WTC11 (cell line): ENCODE data around the gene PLCL2. TPM values are rescaled to one million over a fixed set of nuclear protein-coding genes. Genes with fewer than 3 reads are reported as not detected.

Source experiments
- ATAC-seq: fragments of 200-7000 bp; cut with Tn5 transposase; 2 replicates; pipeline ENCODE4 v1.10.0; 2021; ENCODE audit warnings: mild to moderate bottlenecking, moderate library complexity
- CTCF ChIA-PET: fragments of 300-600 bp; sonication (Branson Sonifier 250); formaldehyde crosslinking; loops from one replicate; lab custom pipeline; 2021; ENCODE audit warnings: antibody characterized with exemption; lab: Charles Lee
- POLR2A ChIA-PET: fragments of 350-600 bp; sonication (Branson Sonifier 250); formaldehyde crosslinking; loops from one replicate; lab custom pipeline; 2021; ENCODE audit warnings: antibody characterized with exemption; lab: Charles Lee
- DNase-seq: peaks from one replicate; pipeline ENCODE4 v3.0.0; 2021; ENCODE audit warnings: low spot score
- H3K27ac Mint-ChIP-seq: 2 replicates; pipeline ENCODE4 v1.8.0; 2021; ENCODE audit warnings: mixed read lengths
- H3K27me3 Mint-ChIP-seq: 2 replicates; pipeline ENCODE4 v1.8.0; 2021; ENCODE audit warnings: low read depth, mild to moderate bottlenecking, moderate library complexity, mixed read lengths
- H3K36me3 Mint-ChIP-seq: 2 replicates; pipeline ENCODE4 v1.8.0; 2021; ENCODE audit warnings: mixed read lengths
- H3K4me1 Mint-ChIP-seq: 2 replicates; pipeline ENCODE4 v1.8.0; 2022; ENCODE audit warnings: mixed read lengths
- H3K4me3 Mint-ChIP-seq: 2 replicates; pipeline ENCODE4 v1.8.0; 2021; ENCODE audit warnings: mild to moderate bottlenecking, moderate library complexity, mixed read lengths
- H3K9me3 Mint-ChIP-seq: 2 replicates; pipeline ENCODE4 v1.8.0; 2021; ENCODE audit warnings: mixed read lengths
- AR ChIP-seq: fragments of 250-450 bp; sonication (Bioruptor Pico); IDR thresholded peaks from 2 replicates; pipeline ENCODE4 v1.9.0; 2021; ENCODE audit warnings: mild to moderate bottlenecking
- GTF2I ChIP-seq: fragments of 250-450 bp; sonication (Bioruptor Pico); conservative IDR thresholded peaks from 2 replicates; pipeline ENCODE4 v1.4.0; 2021; ENCODE audit warnings: mild to moderate bottlenecking
- HMGA2 ChIP-seq: fragments of 250-450 bp; sonication (Bioruptor Pico); IDR thresholded peaks from 2 replicates; pipeline ENCODE4 v1.4.0; 2021; ENCODE audit warnings: mild to moderate bottlenecking, moderate library complexity
- KAT7 ChIP-seq: sonication (generic); formaldehyde crosslinking; IDR thresholded peaks from 2 replicates; pipeline ENCODE4 v1.8.1; 2023; ENCODE audit warnings: missing genetic modification reagents, mild to moderate bottlenecking, borderline replicate concordance
- MYBL2 ChIP-seq: sonication (generic); formaldehyde crosslinking; IDR thresholded peaks from 2 replicates; pipeline ENCODE4 v1.8.1; 2023; ENCODE audit warnings: mild to moderate bottlenecking, moderate library complexity, missing genetic modification reagents
- PRRX2 ChIP-seq: fragments of 250-450 bp; sonication (Bioruptor Pico); IDR thresholded peaks from 2 replicates; pipeline ENCODE4 v1.8.0; 2021; ENCODE audit warnings: mild to moderate bottlenecking
- RORB ChIP-seq: fragments of 250-450 bp; sonication (Bioruptor Pico); IDR thresholded peaks from 2 replicates; pipeline ENCODE4 v1.9.0; 2021; ENCODE audit warnings: mild to moderate bottlenecking
- TP53 ChIP-seq: sonication (generic); formaldehyde crosslinking; IDR thresholded peaks from 2 replicates; pipeline ENCODE4 v1.8.1; 2023; ENCODE audit warnings: mild to moderate bottlenecking, missing genetic modification reagents
- ZBTB43 ChIP-seq: sonication (generic); formaldehyde crosslinking; IDR thresholded peaks from 2 replicates; pipeline ENCODE4 v1.8.1; 2023; ENCODE audit warnings: mild to moderate bottlenecking, missing genetic modification reagents
- total RNA-seq: library from RNA; stranded (reverse); gene quantifications from 3 replicates; pipeline ENCODE4 v1.2.3, GENCODE V29; 2021
- TF ChIP-seq, protein P1 (sequence below): sonication (generic); formaldehyde crosslinking; IDR thresholded peaks from 2 replicates; pipeline ENCODE4 v1.8.1; 2022; ENCODE audit warnings: low read depth, missing genetic modification reagents, borderline replicate concordance
- TF ChIP-seq, protein P2 (sequence below): sonication (generic); formaldehyde crosslinking; IDR thresholded peaks from 2 replicates; pipeline ENCODE4 v1.8.1; 2023; ENCODE audit warnings: mild to moderate bottlenecking, missing genetic modification reagents, moderate library complexity
- TF ChIP-seq, protein P3 (sequence below): sonication (generic); formaldehyde crosslinking; IDR thresholded peaks from 2 replicates; pipeline ENCODE4 v1.8.1; 2022; ENCODE audit warnings: mild to moderate bottlenecking, moderate library complexity, missing genetic modification reagents
- TF ChIP-seq, protein P4 (sequence below): sonication (generic); formaldehyde crosslinking; IDR thresholded peaks from 2 replicates; pipeline ENCODE4 v1.8.1; 2023; ENCODE audit warnings: mild to moderate bottlenecking, missing genetic modification reagents, borderline replicate concordance
- TF ChIP-seq, protein P5 (sequence below): sonication (generic); formaldehyde crosslinking; IDR thresholded peaks from 2 replicates; pipeline ENCODE4 v1.8.0; 2023; ENCODE audit warnings: mild to moderate bottlenecking, missing genetic modification reagents

PLCL2 gene
- total RNA-seq, 1 experiment from 2014 or later, result 11.8 TPM

DNA sequence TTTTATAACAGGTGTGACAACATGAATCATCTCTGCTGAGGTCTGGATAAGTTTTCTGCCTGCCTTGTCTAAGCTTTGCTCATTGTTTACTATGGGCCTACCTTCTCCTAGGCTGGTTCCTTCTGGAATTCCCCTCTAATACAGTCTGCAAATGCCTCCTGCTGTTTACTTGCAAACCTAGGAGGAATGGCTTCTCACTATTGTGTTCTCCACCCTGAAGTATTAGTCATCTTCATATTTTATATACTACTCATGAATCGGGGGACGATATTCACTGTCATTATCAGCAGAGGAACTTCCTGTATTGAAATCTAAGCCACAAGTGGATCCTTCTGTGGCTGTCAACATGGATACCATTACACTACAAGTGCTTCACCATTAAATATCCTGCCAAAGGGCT, 154.8 kb downstream of the PLCL2 start:
- Mint-ChIP-seq H3K4me3 (no peak overlapping the region), H3K9me3 (no peaks in the 10 kb centered on the region), H3K27ac (no peak overlapping the region), H3K4me1 (peaks cover 7% of the 10 kb centered on the region), H3K27me3 (no peaks in the 10 kb centered on the region; the same call in 1 of the 2 replicates), H3K36me3 (no peaks in the 10 kb centered on the region)
- no peak for DNase-seq
- POLR2A ChIA-PET, result no interaction called here
- no peak for ATAC-seq
- TF ChIP-seq, protein P1, sequence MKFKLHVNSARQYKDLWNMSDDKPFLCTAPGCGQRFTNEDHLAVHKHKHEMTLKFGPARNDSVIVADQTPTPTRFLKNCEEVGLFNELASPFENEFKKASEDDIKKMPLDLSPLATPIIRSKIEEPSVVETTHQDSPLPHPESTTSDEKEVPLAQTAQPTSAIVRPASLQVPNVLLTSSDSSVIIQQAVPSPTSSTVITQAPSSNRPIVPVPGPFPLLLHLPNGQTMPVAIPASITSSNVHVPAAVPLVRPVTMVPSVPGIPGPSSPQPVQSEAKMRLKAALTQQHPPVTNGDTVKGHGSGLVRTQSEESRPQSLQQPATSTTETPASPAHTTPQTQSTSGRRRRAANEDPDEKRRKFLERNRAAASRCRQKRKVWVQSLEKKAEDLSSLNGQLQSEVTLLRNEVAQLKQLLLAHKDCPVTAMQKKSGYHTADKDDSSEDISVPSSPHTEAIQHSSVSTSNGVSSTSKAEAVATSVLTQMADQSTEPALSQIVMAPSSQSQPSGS (CRISPR knock-in tag), result no peak
- TF ChIP-seq, protein P2, sequence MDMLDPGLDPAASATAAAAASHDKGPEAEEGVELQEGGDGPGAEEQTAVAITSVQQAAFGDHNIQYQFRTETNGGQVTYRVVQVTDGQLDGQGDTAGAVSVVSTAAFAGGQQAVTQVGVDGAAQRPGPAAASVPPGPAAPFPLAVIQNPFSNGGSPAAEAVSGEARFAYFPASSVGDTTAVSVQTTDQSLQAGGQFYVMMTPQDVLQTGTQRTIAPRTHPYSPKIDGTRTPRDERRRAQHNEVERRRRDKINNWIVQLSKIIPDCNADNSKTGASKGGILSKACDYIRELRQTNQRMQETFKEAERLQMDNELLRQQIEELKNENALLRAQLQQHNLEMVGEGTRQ (CRISPR knock-in tag), result no peak
- TF ChIP-seq, protein P3, sequence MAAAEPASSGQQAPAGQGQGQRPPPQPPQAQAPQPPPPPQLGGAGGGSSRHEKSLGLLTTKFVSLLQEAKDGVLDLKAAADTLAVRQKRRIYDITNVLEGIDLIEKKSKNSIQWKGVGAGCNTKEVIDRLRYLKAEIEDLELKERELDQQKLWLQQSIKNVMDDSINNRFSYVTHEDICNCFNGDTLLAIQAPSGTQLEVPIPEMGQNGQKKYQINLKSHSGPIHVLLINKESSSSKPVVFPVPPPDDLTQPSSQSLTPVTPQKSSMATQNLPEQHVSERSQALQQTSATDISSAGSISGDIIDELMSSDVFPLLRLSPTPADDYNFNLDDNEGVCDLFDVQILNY (CRISPR knock-in tag), result no peak
- TF ChIP-seq PRRX2 (CRISPR knock-in tag) (no peak), GTF2I (CRISPR knock-in tag) (no peak), AR (no peak), HMGA2 (CRISPR knock-in tag) (no peak), KAT7 (no peak), MYBL2 (no peak)
- TF ChIP-seq, protein P4, sequence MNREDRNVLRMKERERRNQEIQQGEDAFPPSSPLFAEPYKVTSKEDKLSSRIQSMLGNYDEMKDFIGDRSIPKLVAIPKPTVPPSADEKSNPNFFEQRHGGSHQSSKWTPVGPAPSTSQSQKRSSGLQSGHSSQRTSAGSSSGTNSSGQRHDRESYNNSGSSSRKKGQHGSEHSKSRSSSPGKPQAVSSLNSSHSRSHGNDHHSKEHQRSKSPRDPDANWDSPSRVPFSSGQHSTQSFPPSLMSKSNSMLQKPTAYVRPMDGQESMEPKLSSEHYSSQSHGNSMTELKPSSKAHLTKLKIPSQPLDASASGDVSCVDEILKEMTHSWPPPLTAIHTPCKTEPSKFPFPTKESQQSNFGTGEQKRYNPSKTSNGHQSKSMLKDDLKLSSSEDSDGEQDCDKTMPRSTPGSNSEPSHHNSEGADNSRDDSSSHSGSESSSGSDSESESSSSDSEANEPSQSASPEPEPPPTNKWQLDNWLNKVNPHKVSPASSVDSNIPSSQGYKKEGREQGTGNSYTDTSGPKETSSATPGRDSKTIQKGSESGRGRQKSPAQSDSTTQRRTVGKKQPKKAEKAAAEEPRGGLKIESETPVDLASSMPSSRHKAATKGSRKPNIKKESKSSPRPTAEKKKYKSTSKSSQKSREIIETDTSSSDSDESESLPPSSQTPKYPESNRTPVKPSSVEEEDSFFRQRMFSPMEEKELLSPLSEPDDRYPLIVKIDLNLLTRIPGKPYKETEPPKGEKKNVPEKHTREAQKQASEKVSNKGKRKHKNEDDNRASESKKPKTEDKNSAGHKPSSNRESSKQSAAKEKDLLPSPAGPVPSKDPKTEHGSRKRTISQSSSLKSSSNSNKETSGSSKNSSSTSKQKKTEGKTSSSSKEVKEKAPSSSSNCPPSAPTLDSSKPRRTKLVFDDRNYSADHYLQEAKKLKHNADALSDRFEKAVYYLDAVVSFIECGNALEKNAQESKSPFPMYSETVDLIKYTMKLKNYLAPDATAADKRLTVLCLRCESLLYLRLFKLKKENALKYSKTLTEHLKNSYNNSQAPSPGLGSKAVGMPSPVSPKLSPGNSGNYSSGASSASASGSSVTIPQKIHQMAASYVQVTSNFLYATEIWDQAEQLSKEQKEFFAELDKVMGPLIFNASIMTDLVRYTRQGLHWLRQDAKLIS (CRISPR knock-in tag), result no peak
- CTCF ChIA-PET, result interaction anchor here (0.6 to 1.5 kb wide), 2 partner anchors 211 to 435 kb away, joined by 3 to 5 read pairs; no protein-coding TSS in a partner anchor

GRCh38 chr3:17040322-17040989, 155.7 kb downstream of the PLCL2 start:
- H3K4me3 Mint-ChIP-seq, result no peak overlapping the region
- no peaks in the 10 kb centered on the region for H3K9me3 Mint-ChIP-seq
- H3K36me3 Mint-ChIP-seq, result no peaks in the 10 kb centered on the region
- DNase-seq, result no peak
- H3K27ac Mint-ChIP-seq, result peak overlapping the region; percentile 64; the same call in 1 of the 2 replicates
- ATAC-seq, result no peak
- TF ChIP-seq, protein P2 (CRISPR knock-in tag), result no peak
- TF ChIP-seq, protein P5, sequence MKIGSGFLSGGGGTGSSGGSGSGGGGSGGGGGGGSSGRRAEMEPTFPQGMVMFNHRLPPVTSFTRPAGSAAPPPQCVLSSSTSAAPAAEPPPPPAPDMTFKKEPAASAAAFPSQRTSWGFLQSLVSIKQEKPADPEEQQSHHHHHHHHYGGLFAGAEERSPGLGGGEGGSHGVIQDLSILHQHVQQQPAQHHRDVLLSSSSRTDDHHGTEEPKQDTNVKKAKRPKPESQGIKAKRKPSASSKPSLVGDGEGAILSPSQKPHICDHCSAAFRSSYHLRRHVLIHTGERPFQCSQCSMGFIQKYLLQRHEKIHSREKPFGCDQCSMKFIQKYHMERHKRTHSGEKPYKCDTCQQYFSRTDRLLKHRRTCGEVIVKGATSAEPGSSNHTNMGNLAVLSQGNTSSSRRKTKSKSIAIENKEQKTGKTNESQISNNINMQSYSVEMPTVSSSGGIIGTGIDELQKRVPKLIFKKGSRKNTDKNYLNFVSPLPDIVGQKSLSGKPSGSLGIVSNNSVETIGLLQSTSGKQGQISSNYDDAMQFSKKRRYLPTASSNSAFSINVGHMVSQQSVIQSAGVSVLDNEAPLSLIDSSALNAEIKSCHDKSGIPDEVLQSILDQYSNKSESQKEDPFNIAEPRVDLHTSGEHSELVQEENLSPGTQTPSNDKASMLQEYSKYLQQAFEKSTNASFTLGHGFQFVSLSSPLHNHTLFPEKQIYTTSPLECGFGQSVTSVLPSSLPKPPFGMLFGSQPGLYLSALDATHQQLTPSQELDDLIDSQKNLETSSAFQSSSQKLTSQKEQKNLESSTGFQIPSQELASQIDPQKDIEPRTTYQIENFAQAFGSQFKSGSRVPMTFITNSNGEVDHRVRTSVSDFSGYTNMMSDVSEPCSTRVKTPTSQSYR (CRISPR knock-in tag), result no peak
- no peak for TF ChIP-seq RORB (CRISPR knock-in tag)
- TF ChIP-seq ZBTB43, result no peak
- no peak for TF ChIP-seq TP53 (CRISPR knock-in tag)
- TF ChIP-seq, all 79 proteins: peak for 0
- POLR2A ChIA-PET, result no interaction called here
- CTCF ChIA-PET, result interaction anchor here (0.6 to 1.5 kb wide), 4 partner anchors 10 to 436 kb away, joined by 3 to 5 read pairs (median 3); no protein-coding TSS in a partner anchor
- Mint-ChIP-seq H3K27me3 (no peaks in the 10 kb centered on the region; the same call in 1 of the 2 replicates), H3K4me1 (peaks cover 10% of the 10 kb centered on the region)
